Endothelial cell (in vitro differentiated cells): ENCODE results near the gene KCNG2. TPM values are rescaled to one million over a fixed set of nuclear protein-coding genes. Genes with fewer than 3 reads are reported as not detected.
"Not testable (repeated sequence)": the region's sequence is repeated elsewhere in the genome, so short reads cannot be mapped to it uniquely, and the experiment has no call there.

Source experiments
- DNase-seq: peaks from one replicate; pipeline ENCODE4 v3.0.0; 2021; ENCODE audit warnings: low spot score
- H3K27ac Mint-ChIP-seq: one replicate; pipeline ENCODE4 v1.8.0; 2021; ENCODE audit warnings: mixed read lengths, inconsistent platforms; ENCODE audit not compliant: unreplicated experiment
- H3K27me3 Mint-ChIP-seq: one replicate; pipeline ENCODE4 v1.8.0; 2021; ENCODE audit warnings: mild to moderate bottlenecking, moderate library complexity, mixed read lengths, inconsistent platforms; ENCODE audit not compliant: unreplicated experiment
- H3K36me3 Mint-ChIP-seq: one replicate; pipeline ENCODE4 v1.8.0; 2021; ENCODE audit warnings: mild to moderate bottlenecking, low read depth, mixed read lengths, inconsistent platforms; ENCODE audit not compliant: unreplicated experiment
- H3K4me1 Mint-ChIP-seq: one replicate; pipeline ENCODE4 v1.8.0; 2021; ENCODE audit warnings: mild to moderate bottlenecking, mixed read lengths, inconsistent platforms; ENCODE audit not compliant: unreplicated experiment
- H3K4me3 Mint-ChIP-seq: one replicate; pipeline ENCODE4 v1.8.0; 2021; ENCODE audit warnings: mild to moderate bottlenecking, mixed read lengths, inconsistent platforms; ENCODE audit not compliant: unreplicated experiment
- H3K9me3 Mint-ChIP-seq: one replicate; pipeline ENCODE4 v1.8.0; 2021; ENCODE audit warnings: mixed read lengths, inconsistent platforms; ENCODE audit not compliant: unreplicated experiment
- total RNA-seq: library from RNA; stranded (reverse); fragmentation: NEBNext Ultra II Directional; extraction: Animal tissue kit (Norgen Biotek cat#: 25700); gene quantifications from one replicate; pipeline ENCODE4 v1.2.1, GENCODE V29; 2021; ENCODE audit not compliant: unreplicated experiment
- TF ChIP-seq, protein P1 (sequence below): fragments of 200-600 bp; sonication (generic); IDR thresholded peaks from one replicate; pipeline ENCODE4 v1.5.0; 2021; ENCODE audit warnings: antibody characterized with exemption; ENCODE audit not compliant: unreplicated experiment

Gene KCNG2
- total RNA-seq, 1 donor from 2014 or later, result 0.56 TPM

DNA sequence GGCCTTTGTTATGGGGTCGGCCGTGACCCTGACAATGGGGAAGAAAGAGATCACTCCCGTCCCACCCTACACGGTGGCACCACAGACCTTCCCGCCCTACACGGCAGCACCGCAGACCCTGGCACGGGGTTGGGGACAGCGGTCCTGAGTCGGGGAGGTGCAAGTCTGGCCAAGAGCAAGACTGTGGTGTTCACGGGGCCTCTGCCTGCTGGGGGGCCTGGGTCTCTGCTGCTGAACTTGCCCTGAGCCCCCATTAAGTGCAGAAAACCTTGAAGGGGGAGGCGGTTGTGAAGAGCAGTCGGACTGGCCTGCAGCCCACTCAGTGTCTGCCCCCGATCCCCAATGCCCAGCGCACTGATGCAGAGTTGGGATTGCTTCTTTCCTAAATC lies 77.8 kb downstream of the KCNG2 start:
- H3K27ac Mint-ChIP-seq, result no peak overlapping the region
- TF ChIP-seq, protein P1, sequence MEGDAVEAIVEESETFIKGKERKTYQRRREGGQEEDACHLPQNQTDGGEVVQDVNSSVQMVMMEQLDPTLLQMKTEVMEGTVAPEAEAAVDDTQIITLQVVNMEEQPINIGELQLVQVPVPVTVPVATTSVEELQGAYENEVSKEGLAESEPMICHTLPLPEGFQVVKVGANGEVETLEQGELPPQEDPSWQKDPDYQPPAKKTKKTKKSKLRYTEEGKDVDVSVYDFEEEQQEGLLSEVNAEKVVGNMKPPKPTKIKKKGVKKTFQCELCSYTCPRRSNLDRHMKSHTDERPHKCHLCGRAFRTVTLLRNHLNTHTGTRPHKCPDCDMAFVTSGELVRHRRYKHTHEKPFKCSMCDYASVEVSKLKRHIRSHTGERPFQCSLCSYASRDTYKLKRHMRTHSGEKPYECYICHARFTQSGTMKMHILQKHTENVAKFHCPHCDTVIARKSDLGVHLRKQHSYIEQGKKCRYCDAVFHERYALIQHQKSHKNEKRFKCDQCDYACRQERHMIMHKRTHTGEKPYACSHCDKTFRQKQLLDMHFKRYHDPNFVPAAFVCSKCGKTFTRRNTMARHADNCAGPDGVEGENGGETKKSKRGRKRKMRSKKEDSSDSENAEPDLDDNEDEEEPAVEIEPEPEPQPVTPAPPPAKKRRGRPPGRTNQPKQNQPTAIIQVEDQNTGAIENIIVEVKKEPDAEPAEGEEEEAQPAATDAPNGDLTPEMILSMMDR, result no peak
- no peaks in the 10 kb centered on the region for H3K36me3 Mint-ChIP-seq

DNA sequence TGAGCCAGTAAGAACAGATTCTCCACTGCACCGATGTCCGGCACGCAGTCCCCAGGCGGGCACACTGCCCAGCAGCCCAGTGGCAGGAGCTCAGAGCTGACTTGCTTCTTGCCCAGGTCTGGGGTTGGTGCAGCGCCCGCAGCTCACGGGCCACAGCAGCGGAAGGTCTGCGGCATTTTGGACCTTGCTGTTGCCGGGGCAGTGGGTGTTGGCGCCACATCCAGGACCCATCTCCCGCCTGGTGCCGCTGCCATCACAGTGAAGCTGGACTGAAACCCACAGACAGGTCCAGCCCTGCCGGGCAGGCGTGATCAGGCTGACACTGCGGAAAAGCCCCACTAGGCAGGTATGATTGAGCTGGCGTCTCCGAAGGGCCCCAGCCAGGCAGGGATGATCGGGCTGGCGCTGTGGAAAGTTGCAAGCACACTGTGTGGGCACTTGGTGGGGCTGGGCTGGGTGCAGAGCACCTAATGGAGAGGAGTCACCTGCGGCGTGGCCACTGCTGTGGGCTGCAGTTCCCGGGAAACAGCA lies 78.3 kb downstream of the KCNG2 start:
- peaks cover 6% of the 10 kb centered on the region for H3K27me3 Mint-ChIP-seq
- no peaks in the 10 kb centered on the region for H3K36me3 Mint-ChIP-seq
- no peak overlapping the region for H3K27ac Mint-ChIP-seq
- no peaks in the 10 kb centered on the region for H3K9me3 Mint-ChIP-seq
- no peaks in the 10 kb centered on the region for H3K4me1 Mint-ChIP-seq
- TF ChIP-seq, protein P1, result no peak
- DNase-seq, result no peak
- H3K4me3 Mint-ChIP-seq, result no peak overlapping the region

More for the DNA sequence above, 77.8 kb downstream of the KCNG2 start:
- H3K9me3 Mint-ChIP-seq, result no peaks in the 10 kb centered on the region
- DNase-seq, result no peak
- H3K4me1 Mint-ChIP-seq, result no peaks in the 10 kb centered on the region
- peaks cover 8% of the 10 kb centered on the region for H3K27me3 Mint-ChIP-seq
- no peak overlapping the region for H3K4me3 Mint-ChIP-seq

GRCh38 chr18:79876497-79876896 lies 78.8 kb downstream of the KCNG2 start:
- TF ChIP-seq, protein P1, result no peak
- H3K4me1 Mint-ChIP-seq, result no peaks in the 10 kb centered on the region
- H3K36me3 Mint-ChIP-seq, result no peaks in the 10 kb centered on the region
- H3K27me3 Mint-ChIP-seq, result peaks cover 6% of the 10 kb centered on the region
- H3K27ac Mint-ChIP-seq, result no peak overlapping the region
- DNase-seq, result no peak
- H3K9me3 Mint-ChIP-seq, result no peaks in the 10 kb centered on the region
- no peak overlapping the region for H3K4me3 Mint-ChIP-seq

DNA sequence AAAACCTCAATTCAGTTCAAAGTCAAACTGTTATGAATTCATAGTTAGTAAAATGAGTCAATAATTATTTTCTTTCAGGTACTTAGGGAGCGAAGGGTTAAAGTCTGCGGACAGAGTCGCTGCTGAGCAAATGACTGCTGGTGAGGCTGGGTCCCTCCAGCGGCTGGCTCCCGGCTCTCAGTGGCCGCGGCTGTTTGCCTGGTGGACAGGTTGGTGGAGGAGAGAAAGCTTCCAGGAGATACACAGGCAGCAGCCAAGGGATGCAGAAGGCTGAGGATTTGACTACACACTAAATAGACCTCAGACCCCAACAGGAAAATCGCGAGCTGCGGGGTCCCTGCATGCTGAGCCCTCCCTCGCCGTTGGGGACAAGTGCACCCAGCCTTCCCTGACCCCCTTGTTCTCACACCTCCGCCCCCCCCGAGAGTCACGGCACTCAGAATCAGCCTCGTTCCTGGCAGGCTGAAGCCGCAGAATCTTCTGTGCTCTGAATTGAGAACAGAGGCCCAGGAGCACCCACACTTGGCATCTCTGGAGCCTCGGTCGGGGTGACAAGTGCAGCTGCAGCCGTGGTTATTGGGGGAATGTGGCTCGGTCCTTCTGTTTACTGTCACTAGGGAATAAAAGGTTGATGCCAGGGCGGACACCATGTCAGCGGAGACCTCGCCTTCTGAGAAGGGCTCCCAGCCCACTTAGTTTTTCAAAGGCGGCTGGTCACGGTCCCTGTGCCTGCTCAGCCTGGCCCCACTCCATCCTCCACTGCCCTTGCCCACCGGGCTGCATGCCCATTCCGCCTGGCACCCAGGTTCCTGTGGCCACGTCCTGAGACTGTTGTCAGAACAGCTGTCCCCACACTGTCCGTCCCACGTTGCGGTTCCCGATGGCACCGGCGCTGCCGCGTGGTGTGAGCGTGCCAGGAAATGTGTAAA lies 79.7 kb downstream of the KCNG2 start:
- Mint-ChIP-seq H3K36me3 (no peaks in the 10 kb centered on the region), H3K27me3 (peaks cover 6% of the 10 kb centered on the region), H3K4me1 (no peaks in the 10 kb centered on the region), H3K4me3 (no peak overlapping the region), H3K27ac (no peak overlapping the region), H3K9me3 (no peaks in the 10 kb centered on the region)
- TF ChIP-seq, protein P1, result no peak
- DNase-seq, result no peak

DNA sequence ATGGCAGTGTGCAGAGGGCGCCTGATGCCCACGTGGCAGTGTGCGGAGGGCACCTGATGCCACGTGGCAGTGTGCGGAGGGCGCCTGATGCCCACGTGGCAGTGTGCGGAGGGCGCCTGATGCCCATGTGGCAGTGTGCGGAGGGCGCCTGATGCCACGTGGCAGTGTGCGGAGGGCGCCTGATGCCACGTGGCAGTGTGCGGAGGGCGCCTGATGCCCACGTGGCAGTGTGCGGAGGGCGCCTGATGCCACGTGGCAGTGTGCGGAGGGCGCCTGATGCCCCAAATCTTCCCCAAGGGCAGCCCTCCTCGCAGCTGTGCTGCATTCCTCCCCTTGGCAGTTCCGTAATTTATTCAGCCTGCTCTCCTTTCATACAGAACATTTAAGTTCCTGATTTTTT lies 80.5 kb downstream of the KCNG2 start:
- not testable (repeated sequence) for DNase-seq, H3K27ac Mint-ChIP-seq, H3K4me3 Mint-ChIP-seq, H3K9me3 Mint-ChIP-seq, H3K36me3 Mint-ChIP-seq, H3K4me1 Mint-ChIP-seq, H3K27me3 Mint-ChIP-seq
